HG03108 (cell line): ENCODE results near the gene TSHZ2.
A peak's percentile ranks its signal among the peaks of the same experiment; 100 is the strongest.

Experiments
- ATAC-seq: cut with Tn5 transposase; IDR thresholded peaks from one replicate; pipeline ENCODE4 v1.9.1; 2021; ENCODE audit warnings: moderate library complexity; ENCODE audit not compliant: unreplicated experiment

TSHZ2 gene

DNA sequence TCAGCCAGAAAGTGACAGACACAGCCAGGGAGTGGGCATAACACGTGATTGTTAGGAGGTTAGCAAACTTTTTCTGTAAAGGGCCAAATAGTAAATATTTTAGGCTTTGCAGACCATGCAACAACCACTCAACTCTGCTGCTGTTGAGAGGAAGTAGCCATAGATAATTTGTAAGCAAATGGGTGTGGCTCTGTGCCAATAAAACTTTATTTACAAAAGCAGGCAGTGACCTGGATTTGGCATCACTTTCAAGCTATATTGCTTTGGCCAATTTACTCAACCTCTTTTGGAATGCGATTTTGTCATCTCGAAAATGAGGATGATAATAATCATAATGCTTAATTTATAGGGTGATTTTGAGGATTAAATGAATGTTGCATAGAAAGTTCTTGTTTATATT lies 152.6 kb downstream of the TSHZ2 start:
- ATAC-seq: no peak

DNA sequence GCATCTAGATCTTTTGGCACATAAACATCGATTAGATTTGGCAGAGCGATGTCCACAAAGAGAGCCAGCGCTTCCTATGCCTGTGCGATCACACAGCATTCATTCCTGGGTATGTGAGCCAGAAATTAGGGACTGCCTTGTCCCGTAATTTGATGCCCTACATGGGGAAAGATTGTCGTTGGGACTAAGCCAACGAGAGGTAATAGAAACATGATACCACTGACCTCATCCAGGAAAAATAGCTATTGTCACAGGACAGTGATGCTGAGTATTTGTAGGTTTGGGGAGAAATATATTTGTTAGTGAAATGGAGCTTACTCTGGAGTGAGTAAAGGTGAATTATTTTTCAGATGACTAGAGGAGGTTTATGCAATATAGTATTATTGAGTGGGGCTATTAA lies 154.0 kb downstream of the TSHZ2 start:
- ATAC-seq: no peak

DNA sequence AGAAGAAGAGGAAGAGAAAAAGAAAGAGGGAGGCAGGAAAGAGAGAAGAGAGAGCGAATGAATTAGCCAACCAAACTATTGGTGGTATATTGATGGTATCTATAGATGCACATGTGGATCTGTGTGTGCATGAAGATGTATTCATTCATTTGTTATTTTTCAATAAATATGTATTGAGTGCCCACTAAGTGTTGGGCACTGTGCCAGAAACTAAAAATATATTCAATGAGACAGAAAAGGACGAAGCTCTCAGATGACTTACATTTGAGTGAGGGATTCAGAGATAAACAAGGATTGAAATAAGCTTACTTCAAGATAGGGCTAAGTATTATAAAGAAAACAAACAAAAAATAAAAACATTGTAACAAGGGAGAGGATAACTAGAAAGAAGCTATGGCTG lies 154.9 kb downstream of the TSHZ2 start:
- no peak for ATAC-seq

DNA sequence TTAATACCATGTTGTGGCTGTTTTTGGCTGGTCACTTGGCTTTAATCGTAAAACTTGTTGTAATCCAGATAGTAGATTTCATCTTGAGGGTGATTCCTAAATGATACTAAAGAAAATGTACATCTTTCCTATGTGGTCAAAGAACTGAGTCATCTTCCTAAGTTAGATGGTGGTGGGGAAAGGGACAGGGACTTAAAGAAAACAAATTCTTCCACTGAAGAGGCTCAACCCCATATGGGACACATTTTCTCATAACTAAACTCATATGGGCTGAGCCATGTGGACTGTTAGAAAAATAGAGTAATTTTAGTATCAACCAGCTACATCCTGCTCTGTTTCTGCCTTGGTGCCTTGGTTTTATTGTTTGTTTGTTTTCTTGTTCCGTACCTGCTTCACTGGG lies 155.8 kb downstream of the TSHZ2 start:
- ATAC-seq: no peak

DNA sequence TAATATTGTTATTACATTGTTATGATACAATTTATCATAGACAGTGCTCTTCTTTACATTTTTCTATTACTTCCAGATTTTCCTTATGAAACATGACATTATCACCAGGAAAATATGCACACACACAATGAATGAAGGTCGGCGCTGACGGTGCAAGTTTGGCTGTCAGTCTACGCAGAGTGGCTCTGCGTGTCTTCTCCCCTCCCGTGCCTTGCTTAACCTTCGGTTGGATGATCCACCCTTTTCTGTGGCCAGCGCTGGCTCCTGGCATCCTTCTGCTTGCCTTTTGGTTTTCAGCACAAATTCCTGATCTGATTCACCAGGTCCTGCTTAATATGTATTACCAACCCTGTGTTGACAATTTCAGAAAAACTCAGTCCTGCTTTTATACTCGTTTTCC lies 157.4 kb downstream of the TSHZ2 start:
- no peak for ATAC-seq

DNA sequence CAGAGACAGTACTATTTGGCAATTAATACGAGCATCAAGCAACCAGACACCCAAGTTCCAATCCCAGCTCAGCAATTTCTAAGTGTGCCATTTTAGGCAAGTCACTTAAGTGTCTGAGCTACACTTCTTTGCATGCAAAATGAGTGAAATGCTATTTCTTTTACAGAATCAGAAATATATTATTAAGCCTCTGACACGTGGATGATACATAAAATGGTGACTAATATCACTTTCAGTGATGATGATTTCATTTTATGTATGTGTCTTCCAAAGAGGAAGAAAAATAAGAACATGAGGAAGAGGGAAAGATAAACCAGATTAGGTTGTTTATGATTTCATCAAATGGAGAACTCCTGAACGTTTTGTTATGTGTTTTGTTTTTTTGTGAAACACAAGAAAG lies 158.6 kb downstream of the TSHZ2 start:
- ATAC-seq: no peak

DNA sequence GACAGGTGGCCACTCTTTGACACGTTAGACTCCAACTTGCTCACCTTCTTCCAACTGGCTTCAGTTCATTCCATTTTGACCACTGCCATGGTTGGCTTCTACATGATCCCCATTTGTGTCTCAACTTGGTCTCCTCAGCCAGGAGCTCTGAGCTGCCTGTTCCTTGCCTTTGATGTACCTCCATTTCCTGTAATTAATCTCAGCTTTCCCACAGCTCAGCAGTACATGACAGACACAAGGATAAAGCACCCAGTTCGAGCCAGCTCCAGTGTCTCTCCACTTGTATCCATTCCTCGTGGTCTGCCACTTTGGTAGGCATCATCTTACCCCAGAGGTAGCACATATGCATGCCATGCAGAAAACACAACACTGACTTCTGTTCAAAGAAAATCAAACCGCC lies 161.0 kb downstream of the TSHZ2 start:
- ATAC-seq: no peak

DNA sequence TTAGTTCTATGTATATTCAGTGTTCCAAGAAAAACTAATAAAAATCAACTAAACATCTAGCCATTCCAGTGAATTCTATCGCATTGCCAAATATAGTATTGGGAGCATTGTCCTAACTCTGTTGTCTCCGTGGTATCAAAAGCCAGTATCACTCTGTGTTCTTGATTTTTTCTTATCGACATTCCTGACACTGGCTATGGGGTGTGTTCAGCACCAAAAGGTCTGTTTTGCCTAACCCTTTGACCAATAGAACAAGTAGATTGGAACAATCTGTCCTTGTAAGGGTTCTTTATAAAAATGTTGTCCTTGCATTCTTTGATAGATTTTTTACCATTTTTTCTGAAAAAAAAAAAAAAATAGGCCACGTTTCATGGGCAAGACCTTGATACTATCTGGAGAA lies 161.5 kb downstream of the TSHZ2 start:
- ATAC-seq: no peak

DNA sequence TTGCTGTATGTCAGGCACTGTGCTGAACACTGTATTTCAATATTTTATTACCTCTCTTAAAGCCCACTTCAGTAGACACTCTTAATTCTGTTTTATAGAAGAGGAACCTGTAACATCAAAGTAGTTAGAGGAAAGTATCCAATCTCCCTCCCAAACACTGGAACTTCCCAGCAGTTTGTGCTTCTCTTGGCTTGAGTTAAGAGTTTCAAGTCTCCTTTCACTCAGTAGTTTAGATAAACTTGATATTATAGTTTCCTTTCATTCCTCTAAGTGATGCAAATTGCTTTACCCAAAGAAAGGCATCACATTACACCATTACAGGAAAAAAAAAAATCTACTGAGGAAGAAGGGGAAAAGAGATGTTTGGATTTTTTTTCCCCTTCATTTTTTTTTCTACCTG lies 164.3 kb downstream of the TSHZ2 start:
- ATAC-seq: no peak

DNA sequence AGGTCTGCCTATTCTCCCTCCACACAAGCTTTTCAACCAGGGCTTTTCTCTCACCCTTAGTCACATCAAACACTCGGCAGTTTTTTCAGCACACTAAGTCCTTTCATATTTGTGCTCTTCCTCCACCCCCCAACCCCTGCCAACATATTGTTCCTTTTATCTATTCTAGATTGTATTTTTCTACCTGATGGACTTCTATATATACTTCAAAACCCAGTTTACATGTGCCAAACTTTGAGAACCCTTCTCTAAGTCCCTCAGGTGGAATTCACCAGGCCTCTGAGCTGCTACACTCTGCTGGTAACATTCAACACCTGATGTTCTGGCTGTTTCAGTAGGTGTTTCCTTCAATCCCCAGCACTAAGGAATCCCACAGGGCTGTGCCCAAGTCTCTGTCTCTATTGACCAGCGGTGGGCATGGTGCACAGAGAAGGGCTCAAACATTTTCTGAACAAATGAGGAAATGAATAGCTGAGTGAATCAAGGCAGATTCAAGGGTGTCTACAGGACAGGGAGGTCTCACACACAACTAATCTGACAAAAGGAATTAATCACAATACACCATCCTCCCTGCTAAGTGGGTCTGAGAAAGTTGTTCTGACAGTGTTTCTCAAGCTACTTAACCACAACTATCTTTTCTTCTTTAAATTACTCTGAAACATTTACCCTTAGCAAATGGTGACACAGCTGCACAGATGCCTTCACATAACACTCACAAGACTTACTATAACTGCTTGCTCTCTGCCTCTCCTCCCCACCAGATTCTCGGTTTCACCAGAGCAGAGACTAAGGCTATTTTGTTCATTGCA lies 166.5 kb downstream of the TSHZ2 start:
- peak; percentile 82 for ATAC-seq

DNA sequence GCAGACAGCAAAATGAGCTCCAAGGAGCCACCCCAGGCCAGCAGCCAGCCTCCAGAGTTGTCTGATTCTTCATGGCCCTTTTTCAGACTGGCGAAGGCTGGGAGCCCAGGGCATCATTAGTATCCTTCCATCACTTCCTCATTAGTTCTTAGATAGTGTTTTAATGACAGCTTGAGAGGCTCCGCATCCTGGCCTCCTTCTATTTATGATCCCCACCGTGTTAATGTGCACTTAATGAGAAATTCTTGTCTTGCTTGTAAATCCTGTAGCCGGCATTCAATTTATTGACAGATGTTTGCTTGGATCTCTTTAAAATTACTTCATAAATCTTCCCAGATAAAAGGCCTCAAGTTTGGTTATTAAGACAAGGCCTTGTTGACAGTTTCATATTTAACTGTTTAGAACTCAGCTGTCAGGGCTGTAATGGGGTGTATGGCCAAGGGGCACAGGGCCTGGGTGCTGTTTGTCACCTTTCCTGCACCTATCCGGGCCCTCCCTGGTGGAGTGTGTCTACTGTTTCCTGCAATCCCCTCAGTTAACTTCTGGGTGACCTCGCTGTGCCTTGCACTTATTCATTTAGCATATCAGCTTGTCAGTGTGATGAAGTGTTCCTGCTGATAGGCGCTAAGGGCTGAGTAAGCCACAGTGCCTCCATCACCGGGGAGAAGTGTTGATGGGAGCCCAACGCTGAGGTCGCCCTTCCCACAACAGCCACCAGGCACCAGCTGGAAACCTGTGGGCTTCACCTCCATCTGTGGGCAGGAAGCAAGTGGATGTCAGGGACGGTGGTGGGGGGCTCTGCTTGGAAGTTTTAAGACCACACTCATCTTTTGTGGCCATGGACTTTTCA lies 169.3 kb downstream of the TSHZ2 start:
- ATAC-seq: no peak

DNA sequence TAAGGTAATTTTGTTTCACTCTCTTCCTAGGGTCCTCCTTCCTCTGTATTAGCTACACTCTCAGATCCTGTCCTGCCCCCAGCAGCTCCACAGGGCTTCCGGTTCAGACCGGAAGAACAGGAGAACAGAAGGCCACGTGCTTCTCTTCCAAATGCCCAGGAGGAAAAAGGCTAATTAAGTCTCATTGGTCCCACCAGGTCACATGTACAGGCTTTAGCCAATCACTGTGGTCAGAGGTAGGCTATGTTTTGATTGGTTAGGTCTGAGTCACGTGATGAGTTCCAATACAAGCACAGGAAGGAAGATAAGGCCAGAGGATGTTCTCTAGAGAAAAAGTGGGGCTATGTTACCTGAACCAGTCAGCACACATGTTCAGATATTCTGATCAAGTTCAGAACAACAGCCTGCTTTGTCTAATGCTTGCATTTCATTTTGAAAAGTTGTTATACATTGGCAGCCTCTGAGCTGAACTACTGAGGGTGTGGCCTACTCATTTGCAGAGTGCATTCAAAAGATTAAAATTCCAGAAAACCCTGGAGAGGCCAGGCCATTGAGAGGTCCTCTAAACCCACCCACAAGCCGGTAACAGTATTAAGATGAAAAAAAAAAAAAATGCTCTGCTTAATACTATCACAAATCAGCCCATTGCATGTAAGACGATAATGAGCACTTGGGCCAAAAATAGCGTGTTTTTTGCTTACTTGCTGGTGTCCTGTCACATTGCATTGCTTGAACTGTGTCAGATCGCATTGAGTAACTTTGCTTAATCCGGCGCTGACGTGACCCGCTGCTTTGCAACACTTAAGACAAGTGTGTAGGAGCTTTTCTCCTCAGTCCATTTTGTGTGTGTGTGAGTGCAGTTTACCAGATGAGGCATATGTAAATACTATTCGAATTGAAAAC lies 170.3 kb downstream of the TSHZ2 start:
- ATAC-seq: no peak

DNA sequence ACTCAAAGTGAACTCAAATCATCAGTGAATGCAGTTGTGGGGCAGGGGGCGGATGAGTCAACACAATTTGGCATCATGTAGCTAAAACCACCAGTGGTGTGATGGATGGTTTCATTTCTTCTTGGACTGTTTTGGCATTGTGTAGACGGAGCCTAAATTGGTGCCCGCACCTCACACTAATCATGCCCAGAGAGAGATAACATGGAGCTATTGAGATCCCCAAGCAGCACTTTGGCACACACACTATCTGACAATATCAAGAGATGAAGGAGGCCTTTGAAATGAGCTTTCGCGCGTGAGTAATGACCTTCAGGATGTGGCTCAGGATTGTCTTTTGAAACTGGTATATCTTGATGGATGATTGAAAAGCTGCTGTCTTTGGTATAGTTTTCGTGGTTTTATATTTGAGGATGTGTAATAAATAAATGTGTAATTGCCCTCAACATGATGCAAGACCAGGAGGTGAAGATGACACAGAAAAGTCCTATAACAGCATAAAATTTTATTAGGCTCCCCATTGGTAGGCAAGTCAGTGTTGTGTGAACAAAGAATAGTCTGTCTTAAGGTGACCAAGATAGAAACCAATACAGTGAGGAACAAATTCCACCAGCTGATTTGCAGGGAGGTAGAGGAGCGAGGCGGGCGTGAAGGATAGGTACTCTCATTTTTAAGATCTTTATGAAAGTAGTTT lies 174.2 kb downstream of the TSHZ2 start:
- ATAC-seq: no peak

DNA sequence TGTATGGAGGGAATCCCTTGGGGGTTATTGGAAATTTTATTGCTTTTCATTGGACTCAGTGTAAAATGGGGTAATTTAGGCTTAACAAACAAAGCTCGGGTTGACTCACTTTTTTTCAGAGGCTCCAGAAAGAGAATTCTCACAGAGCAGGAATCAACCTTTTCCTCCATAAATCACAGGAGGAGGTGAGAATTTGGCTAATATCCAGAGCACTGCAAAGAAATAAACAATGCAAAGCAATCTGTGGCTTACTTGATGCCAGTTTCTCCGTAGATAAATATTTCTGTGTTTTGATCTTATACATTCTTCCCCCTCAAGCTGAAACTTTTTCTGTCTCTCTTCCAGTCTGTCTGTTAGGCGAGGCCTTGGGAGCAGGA lies 176.6 kb downstream of the TSHZ2 start:
- ATAC-seq: no peak

DNA sequence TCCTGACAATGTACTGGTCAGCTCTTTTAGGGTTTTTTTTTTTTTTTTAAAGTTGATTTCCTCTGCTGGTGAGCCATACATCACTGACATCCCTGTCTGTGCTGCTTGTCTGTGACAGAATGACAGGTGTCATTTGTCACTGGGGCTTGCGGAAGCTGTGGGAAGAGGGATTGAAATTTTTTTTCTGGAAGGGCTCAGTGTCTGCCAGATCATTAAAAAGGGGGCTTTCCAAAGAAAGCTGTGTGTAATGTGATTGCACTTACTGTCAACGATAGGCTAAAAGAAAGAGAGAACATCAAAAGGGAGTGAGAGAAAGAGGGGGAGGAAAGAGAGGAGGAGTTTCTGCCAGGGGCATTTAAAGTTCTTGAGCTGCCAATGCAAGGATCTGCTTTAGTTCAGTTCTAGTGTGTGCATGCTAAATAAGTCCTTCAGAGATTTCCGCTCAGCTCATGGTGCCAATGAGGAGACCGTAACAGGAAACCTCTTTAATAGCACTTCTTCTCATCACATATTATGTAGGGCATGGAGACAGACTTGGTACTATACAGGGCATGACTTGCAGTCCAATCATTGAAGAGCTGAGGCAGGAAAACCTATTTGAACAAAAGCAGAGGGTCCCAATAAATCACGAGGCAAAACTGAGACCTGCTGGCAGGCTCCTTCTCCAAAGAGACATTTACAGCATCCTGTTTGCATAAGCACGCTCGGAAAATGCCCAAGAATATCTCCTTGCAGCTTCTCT lies 177.2 kb downstream of the TSHZ2 start:
- no peak for ATAC-seq

DNA sequence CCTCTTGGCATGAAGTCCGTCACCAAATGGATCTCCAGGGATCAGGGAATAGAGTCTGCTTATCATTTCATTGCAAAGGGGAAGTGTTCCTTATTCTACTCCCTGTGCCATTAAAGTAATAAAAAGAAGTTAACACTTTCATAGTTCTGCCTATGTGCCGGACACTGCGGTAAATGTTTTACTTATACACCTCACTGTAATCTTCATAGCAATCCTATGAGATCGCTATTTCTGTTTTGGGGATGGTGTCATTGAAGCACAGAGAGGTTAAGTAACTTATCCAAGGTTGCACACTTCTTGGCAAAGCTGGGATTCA lies 177.7 kb downstream of the TSHZ2 start:
- no peak for ATAC-seq

DNA sequence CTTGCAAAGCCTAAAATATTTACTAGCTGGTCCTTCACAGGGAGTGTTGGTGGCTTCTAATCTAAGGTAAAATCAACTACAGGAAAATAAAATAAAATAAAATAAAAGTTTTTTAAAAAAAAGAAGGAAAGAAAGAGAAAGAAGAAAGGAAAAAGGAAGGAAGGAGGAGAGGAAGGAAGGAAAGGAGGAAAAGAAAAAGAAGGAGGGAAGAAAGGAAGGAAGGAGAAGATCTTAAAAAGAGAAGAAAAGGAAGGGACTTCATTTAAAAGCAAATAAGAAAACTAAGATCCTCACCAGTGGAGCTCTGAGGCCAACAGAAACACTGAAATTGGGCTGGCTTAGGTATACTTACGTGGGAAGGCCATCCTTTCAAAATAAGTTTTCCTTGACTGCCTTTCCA lies 178.4 kb downstream of the TSHZ2 start:
- ATAC-seq: no peak

DNA sequence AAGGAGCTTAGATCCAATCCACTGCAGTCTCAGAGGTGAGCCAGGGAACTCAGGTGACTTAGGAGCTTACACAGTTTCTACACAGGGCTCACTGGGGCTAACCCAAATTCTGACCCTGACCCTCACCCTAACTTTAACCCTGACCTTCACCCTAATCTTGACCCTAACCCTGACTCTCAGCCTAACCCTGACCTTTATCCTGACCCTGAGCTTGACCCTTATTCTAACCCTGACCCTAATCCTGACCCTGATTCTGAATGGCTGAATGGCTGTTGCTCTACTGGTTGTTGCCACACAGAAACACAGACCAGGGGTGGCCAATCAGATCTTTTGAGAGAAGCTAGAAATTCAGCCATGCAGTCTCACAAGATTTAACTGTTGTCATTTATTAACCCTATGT lies 180.1 kb downstream of the TSHZ2 start:
- ATAC-seq: no peak

DNA sequence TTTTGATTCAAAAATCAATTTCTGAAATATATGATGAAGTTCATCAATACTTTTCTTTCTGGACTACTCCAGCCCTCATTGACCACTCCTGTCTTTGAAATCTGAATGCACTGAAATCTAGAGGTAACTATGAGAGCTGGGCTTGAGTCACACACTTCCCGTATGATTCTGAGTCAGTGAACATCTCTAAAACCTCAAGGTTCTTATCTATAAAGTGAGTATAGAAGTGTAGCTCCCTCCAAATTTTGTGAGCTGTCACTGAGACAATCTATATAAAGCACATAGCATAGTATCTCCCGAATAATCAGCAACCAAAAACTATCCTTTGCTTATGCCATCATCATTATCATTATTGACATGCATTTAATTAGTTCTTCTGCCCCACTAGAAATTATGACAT lies 182.4 kb downstream of the TSHZ2 start:
- no peak for ATAC-seq
